BE2C (cell line): ENCODE results near the gene USP35.

Experiments used
- DNase-seq: peaks from one replicate; pipeline ENCODE4 v3.0.0-alpha.2; 2020
- H3K27me3 ChIP-seq: fragments of 250-450 bp; sonication (Bioruptor Pico); 2 replicates; pipeline ENCODE4 v1.5.1; 2020; ENCODE audit warnings: mild to moderate bottlenecking
- H3K36me3 ChIP-seq: fragments of 250-450 bp; sonication (Bioruptor Pico); 2 replicates; pipeline ENCODE4 v1.5.1; 2020; ENCODE audit warnings: mild to moderate bottlenecking
- H3K4me1 ChIP-seq: fragments of 250-450 bp; sonication (Bioruptor Pico); 2 replicates; pipeline ENCODE4 v1.5.1; 2020
- H3K4me3 ChIP-seq: 2 replicates; pipeline ENCODE4 v1.5.1; 2011; ENCODE audit warnings: low read depth, low read length
- H3K9me3 ChIP-seq: fragments of 250-450 bp; sonication (Bioruptor Pico); 2 replicates; pipeline ENCODE4 v1.5.1; 2020
- CTCF ChIP-seq: IDR thresholded peaks from 2 replicates; pipeline ENCODE4 v1.5.1; 2012; ENCODE audit warnings: mild to moderate bottlenecking, low read depth, low read length

Gene USP35

GRCh38 chr11:78210000-78210608, 21.4 kb downstream of the USP35 start:
- DNase-seq = no peak
- peaks cover 33% of the 10 kb centered on the region for H3K36me3 ChIP-seq
- H3K4me1 ChIP-seq = peaks cover 5% of the 10 kb centered on the region
- no peak overlapping the region for H3K4me3 ChIP-seq
- no peaks in the 10 kb centered on the region for H3K9me3 ChIP-seq
- no peak for TF ChIP-seq CTCF
- H3K27me3 ChIP-seq = no peaks in the 10 kb centered on the region

- Histone ChIP-seq H3K9me3 (no peaks in the 10 kb centered on the region), H3K4me1 (peaks cover 5% of the 10 kb centered on the region), H3K36me3 (peaks cover 33% of the 10 kb centered on the region), H3K27me3 (no peaks in the 10 kb centered on the region), H3K4me3 (no peak overlapping the region)
- TF ChIP-seq CTCF = no peak
- DNase-seq = no peak
These were observed 22.8 kb downstream of the USP35 start for GRCh38 chr11:78211565-78211964.

- H3K36me3 ChIP-seq = peaks cover 41% of the 10 kb centered on the region
- no peak overlapping the region for H3K4me3 ChIP-seq
- H3K4me1 ChIP-seq = peaks cover under 1% of the 10 kb centered on the region; the same call in 1 of the 2 replicates
- DNase-seq = peak; percentile 4
- no peak for TF ChIP-seq CTCF
- no peaks in the 10 kb centered on the region for H3K9me3 ChIP-seq
- no peaks in the 10 kb centered on the region for H3K27me3 ChIP-seq
These were observed 24.1 kb downstream of the USP35 start for GRCh38 chr11:78212586-78213371.

GRCh38 chr11:78213526-78214330, 25.0 kb downstream of the USP35 start:
- H3K36me3 ChIP-seq = peaks cover 46% of the 10 kb centered on the region
- no peaks in the 10 kb centered on the region for H3K4me1 ChIP-seq
- no peaks in the 10 kb centered on the region for H3K27me3 ChIP-seq
- no peak for DNase-seq
- no peaks in the 10 kb centered on the region for H3K9me3 ChIP-seq
- no peak for TF ChIP-seq CTCF
- no peak overlapping the region for H3K4me3 ChIP-seq

- Histone ChIP-seq H3K9me3 (no peaks in the 10 kb centered on the region), H3K36me3 (peaks cover 54% of the 10 kb centered on the region), H3K27me3 (no peaks in the 10 kb centered on the region), H3K4me3 (no peak overlapping the region), H3K4me1 (no peaks in the 10 kb centered on the region)
- no peak for TF ChIP-seq CTCF
- DNase-seq = no peak
These were observed 25.8 kb downstream of the USP35 start for GRCh38 chr11:78214331-78215194.
